GM12801 (cell line): ENCODE data around the gene FAM180B.

Source experiments
- TF ChIP-seq, protein P1 (sequence below): IDR thresholded peaks from one replicate; pipeline ENCODE4 v1.5.1; 2011; ENCODE audit warnings: control low read depth; ENCODE audit not compliant: insufficient read length; ENCODE audit errors: extremely low read depth

FAM180B gene, protein sequence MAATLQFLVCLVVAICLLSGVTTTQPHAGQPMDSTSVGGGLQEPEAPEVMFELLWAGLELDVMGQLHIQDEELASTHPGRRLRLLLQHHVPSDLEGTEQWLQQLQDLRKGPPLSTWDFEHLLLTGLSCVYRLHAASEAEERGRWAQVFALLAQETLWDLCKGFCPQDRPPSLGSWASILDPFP

DNA sequence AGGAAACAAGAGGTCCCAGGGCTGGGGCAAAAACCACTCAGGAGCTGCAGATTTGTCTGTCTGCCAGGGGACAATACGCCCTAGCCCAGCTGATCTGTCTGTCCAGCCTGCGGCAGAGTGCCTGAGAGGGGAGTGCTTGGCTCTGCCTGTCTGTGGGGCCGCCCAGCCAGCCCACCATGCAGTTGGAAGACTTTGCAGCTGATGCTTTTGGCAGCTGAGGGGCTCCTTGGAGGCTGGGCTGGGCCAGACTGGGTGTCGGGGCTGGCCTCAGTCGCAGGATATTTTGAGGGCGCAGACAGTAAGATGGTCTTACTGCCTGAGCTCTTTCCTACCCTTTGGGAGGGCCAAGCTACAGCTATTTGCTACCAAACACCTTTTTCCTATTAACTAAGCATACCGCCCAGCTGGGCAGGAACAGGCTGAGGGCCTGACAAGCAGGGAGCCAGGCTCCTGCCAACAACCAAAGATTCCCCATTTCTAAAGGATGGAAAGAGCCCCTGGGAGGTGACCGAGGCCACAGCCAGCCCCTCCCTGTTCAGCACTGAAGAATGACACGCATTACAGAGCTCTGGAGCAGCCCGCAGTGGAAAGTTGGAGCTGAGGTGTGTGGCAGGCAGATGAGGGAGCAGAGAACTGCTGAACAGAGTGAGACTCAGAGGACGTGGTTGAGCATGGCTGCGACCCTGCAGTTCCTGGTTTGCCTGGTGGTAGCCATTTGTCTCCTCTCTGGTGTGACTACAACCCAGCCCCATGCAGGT lies at the start of gene FAM180B:
Gene FAM180B (plus strand): TSS at position 581 of the 758 bp plus-strand sequence. CDS start 91 bp downstream, at position 672.
- TF ChIP-seq, protein P1, sequence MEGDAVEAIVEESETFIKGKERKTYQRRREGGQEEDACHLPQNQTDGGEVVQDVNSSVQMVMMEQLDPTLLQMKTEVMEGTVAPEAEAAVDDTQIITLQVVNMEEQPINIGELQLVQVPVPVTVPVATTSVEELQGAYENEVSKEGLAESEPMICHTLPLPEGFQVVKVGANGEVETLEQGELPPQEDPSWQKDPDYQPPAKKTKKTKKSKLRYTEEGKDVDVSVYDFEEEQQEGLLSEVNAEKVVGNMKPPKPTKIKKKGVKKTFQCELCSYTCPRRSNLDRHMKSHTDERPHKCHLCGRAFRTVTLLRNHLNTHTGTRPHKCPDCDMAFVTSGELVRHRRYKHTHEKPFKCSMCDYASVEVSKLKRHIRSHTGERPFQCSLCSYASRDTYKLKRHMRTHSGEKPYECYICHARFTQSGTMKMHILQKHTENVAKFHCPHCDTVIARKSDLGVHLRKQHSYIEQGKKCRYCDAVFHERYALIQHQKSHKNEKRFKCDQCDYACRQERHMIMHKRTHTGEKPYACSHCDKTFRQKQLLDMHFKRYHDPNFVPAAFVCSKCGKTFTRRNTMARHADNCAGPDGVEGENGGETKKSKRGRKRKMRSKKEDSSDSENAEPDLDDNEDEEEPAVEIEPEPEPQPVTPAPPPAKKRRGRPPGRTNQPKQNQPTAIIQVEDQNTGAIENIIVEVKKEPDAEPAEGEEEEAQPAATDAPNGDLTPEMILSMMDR: no peak

DNA sequence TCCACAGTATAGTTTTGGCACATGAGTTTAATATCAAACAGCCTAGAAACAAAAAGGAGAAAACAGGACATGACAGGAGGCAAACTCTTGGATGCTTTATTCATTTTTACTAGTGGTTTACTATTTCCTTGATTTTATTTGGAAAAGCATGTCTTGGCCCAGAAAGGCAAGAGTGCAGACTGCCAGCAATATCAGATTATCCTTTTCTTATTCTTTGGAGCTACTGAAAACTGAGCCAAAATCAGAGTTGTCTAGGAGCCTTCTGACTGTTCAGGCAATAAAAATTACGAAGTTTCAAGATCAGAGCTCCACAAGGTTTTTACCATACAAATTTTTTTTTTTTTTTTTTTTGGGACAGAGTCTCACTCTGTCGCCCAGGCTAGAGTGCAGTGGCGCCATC lies 49.6 kb upstream of the FAM180B start:
- TF ChIP-seq, protein P1: no peak

DNA sequence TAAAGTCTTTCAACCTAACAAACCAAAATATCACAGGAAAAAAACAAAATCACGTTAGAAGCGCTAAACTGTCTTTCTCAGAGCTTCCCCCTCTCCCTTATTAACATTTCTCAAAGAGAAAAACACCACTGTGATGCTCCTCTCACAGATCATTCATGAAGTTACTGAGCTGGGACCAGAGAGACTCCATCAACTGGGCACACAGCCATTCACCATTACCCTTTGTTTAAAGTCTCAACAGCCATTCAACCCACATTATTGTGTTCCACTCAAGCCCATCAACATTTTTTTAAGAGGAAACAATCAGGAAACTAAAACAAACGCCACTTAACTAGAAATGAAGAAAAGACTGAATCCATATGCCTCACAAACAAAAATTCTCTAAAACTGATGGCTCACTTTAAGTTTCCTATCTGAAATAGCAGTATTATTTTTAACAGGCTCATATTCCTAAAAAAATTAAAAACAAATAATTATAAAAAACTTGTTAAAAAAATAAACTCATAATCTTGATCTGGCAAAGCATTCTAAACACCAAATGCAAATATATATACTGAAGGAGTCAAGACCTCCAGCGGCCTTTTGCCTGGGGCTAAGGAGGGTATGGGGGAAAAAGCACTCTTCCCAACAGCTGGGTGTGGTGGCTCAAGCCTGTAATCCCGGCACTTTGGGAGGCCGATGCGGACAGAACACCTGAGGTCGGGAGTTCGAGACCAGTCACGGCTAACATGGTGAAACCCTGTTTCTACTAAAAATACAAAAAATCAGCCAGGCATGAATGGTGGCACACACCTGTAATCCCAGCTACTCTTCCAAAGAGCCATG lies 47.5 kb upstream of the FAM180B start:
- TF ChIP-seq, protein P1: no peak

DNA sequence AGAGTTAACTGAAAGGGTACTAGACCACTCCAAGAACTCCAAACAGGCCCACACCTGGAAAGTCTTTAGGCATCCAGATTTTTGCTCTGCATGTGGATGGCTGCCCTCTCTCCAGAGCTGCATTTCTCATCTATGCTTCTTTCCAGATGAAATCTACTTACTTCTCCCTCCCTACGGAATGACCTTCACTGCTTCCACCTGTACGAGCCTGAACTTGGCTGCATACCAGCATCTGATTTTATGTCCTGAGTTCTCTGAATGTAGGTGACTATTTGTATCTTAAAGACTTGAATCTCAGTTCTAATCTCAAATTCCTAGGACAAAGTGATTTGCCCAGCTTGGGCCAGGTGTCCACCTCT lies 46.8 kb upstream of the FAM180B start:
- TF ChIP-seq, protein P1: no peak

DNA sequence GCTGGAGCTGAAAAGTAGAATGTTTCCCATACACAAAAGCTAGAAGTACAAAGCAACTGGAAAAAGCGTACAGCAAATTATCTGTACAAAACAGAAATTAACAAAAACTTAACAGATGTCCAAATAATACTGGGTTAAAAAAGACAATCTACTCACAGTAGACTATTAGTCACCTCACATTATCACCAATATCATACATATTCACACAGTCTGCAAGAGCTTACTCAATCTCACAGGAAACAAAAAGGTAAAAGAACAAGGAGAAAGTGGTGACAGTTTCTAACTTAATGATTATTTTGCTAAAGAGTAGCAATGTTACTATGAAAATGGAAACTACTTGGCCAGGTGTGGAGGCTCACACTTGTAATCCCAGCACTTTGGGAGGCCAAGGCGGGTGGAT lies 45.4 kb upstream of the FAM180B start:
- TF ChIP-seq, protein P1: no peak

DNA sequence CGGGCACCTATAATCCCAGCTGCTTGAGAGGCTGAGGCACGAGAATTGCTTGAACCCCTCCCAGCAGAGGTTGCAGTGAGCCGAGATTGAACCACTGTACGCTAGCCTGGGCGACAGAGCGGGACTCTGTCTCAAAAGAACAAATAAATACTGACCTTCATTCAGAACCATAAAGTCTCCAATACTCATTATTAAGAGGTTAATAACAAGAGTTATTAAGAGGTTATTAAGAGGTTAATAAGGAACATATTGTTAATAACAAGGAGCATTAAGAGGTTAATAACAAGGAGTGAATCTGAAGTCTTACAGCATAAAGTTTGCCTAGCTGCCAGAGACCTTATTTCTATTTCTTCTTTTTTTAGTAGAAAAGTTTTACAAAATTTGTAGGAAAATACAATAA lies 41.2 kb upstream of the FAM180B start:
- TF ChIP-seq, protein P1: no peak
